MM.1S (cell line): ENCODE measurements around the gene CXCL6.

Experiments
- DNase-seq: peaks from one replicate; pipeline ENCODE4 v3.0.0-alpha.2; 2015
- H2AFZ ChIP-seq: fragments of 300-600 bp; sonication (generic); 2 replicates; pipeline ENCODE4 v1.6.0; 2016; ENCODE audit warnings: antibody characterized with exemption, low read length
- H3F3A ChIP-seq: fragments of 300-600 bp; sonication (generic); 2 replicates; pipeline ENCODE4 v1.6.1; 2016; ENCODE audit warnings: mild to moderate bottlenecking, antibody characterized with exemption, low read length, moderate library complexity, mixed read lengths; ENCODE audit not compliant: insufficient read depth
- H3K27ac ChIP-seq: fragments of 300-600 bp; sonication (generic); 2 replicates; pipeline ENCODE4 v1.5.1; 2016; ENCODE audit warnings: mild to moderate bottlenecking, low read length
- H3K27me3 ChIP-seq: fragments of 300-600 bp; sonication (generic); replicated peaks from 2 replicates; pipeline ENCODE4 v1.6.0; 2016; ENCODE audit warnings: low read length; ENCODE audit not compliant: insufficient read depth
- H3K36me3 ChIP-seq: fragments of 300-600 bp; sonication (generic); replicated peaks from 2 replicates; pipeline ENCODE4 v1.6.1; 2016; ENCODE audit warnings: mild to moderate bottlenecking, low read length, mixed read lengths; ENCODE audit not compliant: insufficient read depth
- H3K4me1 ChIP-seq: fragments of 300-600 bp; sonication (generic); 2 replicates; pipeline ENCODE4 v1.6.1; 2016; ENCODE audit warnings: low read length, mixed read lengths
- H3K4me2 ChIP-seq: fragments of 300-600 bp; sonication (generic); 2 replicates; pipeline ENCODE4 v1.6.0; 2016; ENCODE audit warnings: low read depth, low read length
- H3K4me3 ChIP-seq: fragments of 300-600 bp; sonication (generic); 2 replicates; pipeline ENCODE4 v1.5.1; 2016; ENCODE audit warnings: low read length, mixed read lengths
- H3K79me2 ChIP-seq: fragments of 300-600 bp; sonication (generic); 2 replicates; pipeline ENCODE4 v1.6.1; 2016; ENCODE audit warnings: mixed run types, low read length, mixed read lengths
- H3K9ac ChIP-seq: fragments of 300-600 bp; sonication (generic); 2 replicates; pipeline ENCODE4 v1.6.1; 2016; ENCODE audit warnings: low read length, mixed read lengths
- H3K9me2 ChIP-seq: fragments of 300-600 bp; sonication (generic); replicated peaks from 2 replicates; pipeline ENCODE4 v1.6.1; 2016; ENCODE audit warnings: mild to moderate bottlenecking, low read length, mixed read lengths; ENCODE audit not compliant: insufficient read depth
- H3K9me3 ChIP-seq: fragments of 300-600 bp; sonication (generic); replicated peaks from 2 replicates; pipeline ENCODE4 v1.6.1; 2016; ENCODE audit warnings: mild to moderate bottlenecking, low read length, mixed read lengths; ENCODE audit not compliant: insufficient read depth
- H4K20me1 ChIP-seq: fragments of 300-600 bp; sonication (generic); 2 replicates; pipeline ENCODE4 v1.6.1; 2016; ENCODE audit warnings: mild to moderate bottlenecking, low read length, moderate library complexity, mixed read lengths; ENCODE audit not compliant: insufficient read depth
- EZH2 ChIP-seq: fragments of 300-600 bp; sonication (generic); optimal IDR thresholded peaks from 2 replicates; pipeline ENCODE3; 2017; ENCODE audit warnings: low read depth, mild to moderate bottlenecking, antibody characterized with exemption, low read length, mixed read lengths
- EZH2phosphoT487 ChIP-seq: fragments of 300-600 bp; sonication (generic); IDR thresholded peaks from 2 replicates; pipeline ENCODE4 v1.6.1; 2018; ENCODE audit warnings: antibody characterized with exemption, low read length
- TF ChIP-seq, protein P1 (sequence below): fragments of 300-600 bp; sonication (generic); IDR thresholded peaks from 2 replicates; pipeline ENCODE4 v1.5.1; 2016; ENCODE audit warnings: antibody characterized with exemption, low read length, mixed read lengths

CXCL6 gene

DNA sequence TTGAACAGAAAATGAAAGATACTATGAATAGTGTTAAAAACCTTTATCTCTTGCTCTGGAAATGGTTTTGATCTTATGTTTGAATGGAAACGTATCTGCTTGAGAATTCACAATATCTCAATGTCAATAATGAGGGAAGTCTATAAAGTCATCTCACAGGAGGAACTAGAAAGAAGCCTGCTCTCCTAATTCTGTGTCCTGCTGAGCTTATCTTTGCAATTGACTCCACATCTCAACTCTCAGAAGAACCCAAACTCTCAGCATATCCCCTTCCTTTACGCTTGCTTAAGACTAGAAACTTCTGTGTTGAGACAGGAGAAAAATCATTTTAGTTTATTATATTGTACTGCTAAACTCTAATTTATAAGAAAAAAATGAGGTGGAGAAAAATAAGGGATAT lies 8.3 kb downstream of the CXCL6 start:
- no peak overlapping the region for H3K27ac ChIP-seq
- H2AFZ ChIP-seq: no peak overlapping the region
- H3K9me3 ChIP-seq: no peaks in the 10 kb centered on the region
- no peak overlapping the region for H3K9ac ChIP-seq
- no peaks in the 10 kb centered on the region for H3K36me3 ChIP-seq
- H3K27me3 ChIP-seq: no peaks in the 10 kb centered on the region
- no peaks in the 10 kb centered on the region for H3K9me2 ChIP-seq
- TF ChIP-seq, protein P1, sequence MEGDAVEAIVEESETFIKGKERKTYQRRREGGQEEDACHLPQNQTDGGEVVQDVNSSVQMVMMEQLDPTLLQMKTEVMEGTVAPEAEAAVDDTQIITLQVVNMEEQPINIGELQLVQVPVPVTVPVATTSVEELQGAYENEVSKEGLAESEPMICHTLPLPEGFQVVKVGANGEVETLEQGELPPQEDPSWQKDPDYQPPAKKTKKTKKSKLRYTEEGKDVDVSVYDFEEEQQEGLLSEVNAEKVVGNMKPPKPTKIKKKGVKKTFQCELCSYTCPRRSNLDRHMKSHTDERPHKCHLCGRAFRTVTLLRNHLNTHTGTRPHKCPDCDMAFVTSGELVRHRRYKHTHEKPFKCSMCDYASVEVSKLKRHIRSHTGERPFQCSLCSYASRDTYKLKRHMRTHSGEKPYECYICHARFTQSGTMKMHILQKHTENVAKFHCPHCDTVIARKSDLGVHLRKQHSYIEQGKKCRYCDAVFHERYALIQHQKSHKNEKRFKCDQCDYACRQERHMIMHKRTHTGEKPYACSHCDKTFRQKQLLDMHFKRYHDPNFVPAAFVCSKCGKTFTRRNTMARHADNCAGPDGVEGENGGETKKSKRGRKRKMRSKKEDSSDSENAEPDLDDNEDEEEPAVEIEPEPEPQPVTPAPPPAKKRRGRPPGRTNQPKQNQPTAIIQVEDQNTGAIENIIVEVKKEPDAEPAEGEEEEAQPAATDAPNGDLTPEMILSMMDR: no peak
- TF ChIP-seq EZH2phosphoT487 (no peak), EZH2 (no peak)
- DNase-seq: no peak
- no peaks in the 10 kb centered on the region for H3K4me1 ChIP-seq
- no peaks in the 10 kb centered on the region for H4K20me1 ChIP-seq
- H3K4me3 ChIP-seq: no peak overlapping the region
- H3F3A ChIP-seq: no peaks in the 10 kb centered on the region
- H3K79me2 ChIP-seq: no peaks in the 10 kb centered on the region
- no peak overlapping the region for H3K4me2 ChIP-seq

DNA sequence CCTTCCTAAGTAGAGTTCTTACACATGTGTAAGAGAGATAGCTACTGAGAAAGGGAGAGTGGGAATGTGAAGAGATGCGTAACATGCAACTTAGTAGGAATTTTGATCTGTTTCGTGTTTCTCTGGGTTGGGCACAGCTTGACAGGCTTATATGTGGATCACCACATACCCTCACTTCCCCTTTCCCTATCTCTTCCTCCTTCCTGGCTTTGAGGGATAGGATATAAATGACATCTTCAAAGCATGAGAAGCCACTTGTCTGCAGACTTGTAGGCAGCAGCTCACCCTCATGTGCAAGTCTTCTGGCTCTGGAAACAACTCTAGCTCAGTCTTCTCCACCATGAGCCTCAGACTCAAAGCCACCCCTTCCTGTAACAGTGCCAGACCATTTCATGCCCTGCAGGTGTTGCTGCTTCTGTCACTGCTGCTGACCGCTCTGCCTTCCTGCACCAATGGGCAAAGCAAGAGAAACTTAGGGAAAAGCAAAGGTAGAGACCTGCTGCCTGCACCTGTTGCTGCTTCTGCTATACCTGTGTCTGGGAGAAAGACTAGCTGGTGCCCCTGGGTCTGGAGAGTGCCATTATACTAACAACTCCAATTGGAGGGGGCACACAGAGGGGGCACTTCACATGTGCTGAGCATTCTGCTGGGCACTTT lies 11.2 kb downstream of the CXCL6 start:
- Histone ChIP-seq H3K27ac (no peak overlapping the region), H3K9me2 (no peaks in the 10 kb centered on the region), H3K9me3 (no peaks in the 10 kb centered on the region), H4K20me1 (no peaks in the 10 kb centered on the region), H3K36me3 (no peaks in the 10 kb centered on the region), H3K9ac (no peak overlapping the region), H3K4me2 (no peak overlapping the region), H3K79me2 (no peaks in the 10 kb centered on the region), H3K4me1 (no peaks in the 10 kb centered on the region), H2AFZ (no peak overlapping the region), H3K4me3 (no peak overlapping the region), H3K27me3 (no peaks in the 10 kb centered on the region), H3F3A (no peaks in the 10 kb centered on the region)
- TF ChIP-seq EZH2phosphoT487 (no peak), EZH2 (no peak)
- DNase-seq: no peak

DNA sequence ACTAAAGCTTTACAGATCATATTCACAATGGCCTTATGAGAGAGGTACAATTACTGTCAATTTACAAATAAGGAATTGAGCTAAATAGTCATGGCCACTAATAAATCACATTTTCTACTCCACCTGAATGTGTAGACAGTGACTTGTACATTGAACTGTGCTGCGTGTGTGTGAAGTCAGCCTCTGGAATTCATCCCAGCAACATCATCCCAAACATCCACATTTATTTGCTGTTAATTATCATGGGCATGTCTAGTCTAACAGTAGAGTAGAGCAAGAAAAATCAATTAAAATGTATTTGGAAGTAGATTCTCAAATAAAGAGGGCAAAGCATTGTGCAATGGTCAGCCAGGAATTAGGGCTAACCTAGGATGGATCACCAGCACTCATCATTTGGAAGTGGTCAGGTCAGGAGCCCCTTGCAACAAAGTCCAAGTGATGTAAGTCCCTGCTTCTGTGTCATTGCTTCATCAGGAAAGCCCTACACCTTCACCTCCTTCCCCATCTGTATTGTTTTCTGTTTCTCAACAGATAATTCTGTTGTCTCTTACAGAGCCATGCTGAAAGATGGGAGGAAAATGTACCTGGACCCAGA lies 11.8 kb downstream of the CXCL6 start:
- Histone ChIP-seq H3K4me2 (no peak overlapping the region), H3K9me3 (no peaks in the 10 kb centered on the region), H3K4me1 (no peaks in the 10 kb centered on the region), H3K79me2 (no peaks in the 10 kb centered on the region), H3K36me3 (no peaks in the 10 kb centered on the region), H3K27me3 (no peaks in the 10 kb centered on the region), H3K4me3 (no peak overlapping the region), H4K20me1 (no peaks in the 10 kb centered on the region), H3K9me2 (no peaks in the 10 kb centered on the region), H3F3A (no peaks in the 10 kb centered on the region), H3K27ac (no peak overlapping the region), H3K9ac (no peak overlapping the region), H2AFZ (no peak overlapping the region)
- TF ChIP-seq, protein P1: no peak
- no peak for TF ChIP-seq EZH2phosphoT487
- TF ChIP-seq EZH2: no peak
- no peak for DNase-seq
